HepG2 (cell line): Measurements from ENCODE around the gene HOXC12. TPM values are rescaled to one million over a fixed set of nuclear protein-coding genes. Genes with fewer than 3 reads are reported as not detected.

Experiments
- ADNP ChIP-seq: sonication (generic); formaldehyde crosslinking; IDR thresholded peaks from 2 replicates; pipeline ENCODE4 v1.4.0; 2020; ENCODE audit warnings: missing genetic modification reagents
- ARNTL ChIP-seq: sonication (generic); formaldehyde crosslinking; IDR thresholded peaks from 2 replicates; pipeline ENCODE4 v1.4.0; 2020; ENCODE audit warnings: mild to moderate bottlenecking, missing genetic modification reagents
- BCL6 ChIP-seq: IDR thresholded peaks from 2 replicates; pipeline ENCODE4 v1.6.1; 2016; ENCODE audit warnings: missing genetic modification reagents, missing compliant biosample characterization
- FOSL2 ChIP-seq: sonication (generic); formaldehyde crosslinking; IDR thresholded peaks from 2 replicates; pipeline ENCODE4 v1.4.0; 2020; ENCODE audit warnings: missing genetic modification reagents
- FOXO4 ChIP-seq: sonication (generic); formaldehyde crosslinking; conservative IDR thresholded peaks from 2 replicates; pipeline ENCODE4 v1.8.1; 2023; ENCODE audit warnings: missing genetic modification reagents
- GATAD2A ChIP-seq: IDR thresholded peaks from 2 replicates; pipeline ENCODE4 v1.6.1; 2016
- JUND ChIP-seq: sonication (generic); formaldehyde crosslinking; IDR thresholded peaks from 2 replicates; pipeline ENCODE4 v1.8.0; 2022; ENCODE audit warnings: mild to moderate bottlenecking, missing genetic modification reagents
- NCOA2 ChIP-seq: sonication (generic); formaldehyde crosslinking; IDR thresholded peaks from 2 replicates; pipeline ENCODE4 v1.8.0; 2022; ENCODE audit warnings: inconsistent platforms
- NCOR1 ChIP-seq: fragments of 200-600 bp; sonication (generic); IDR thresholded peaks from 2 replicates; pipeline ENCODE4 v1.7.0; 2017; ENCODE audit warnings: antibody characterized with exemption, low read length, borderline replicate concordance
- NR3C1 ChIP-seq: sonication (generic); formaldehyde crosslinking; IDR thresholded peaks from 2 replicates; pipeline ENCODE4 v1.4.0; 2020; ENCODE audit warnings: missing genetic modification reagents
- SKI ChIP-seq: fragments of 450-650 bp; IDR thresholded peaks from one replicate; pipeline ENCODE4 v1.6.1; 2018; ENCODE audit warnings: mild to moderate bottlenecking; ENCODE audit not compliant: partially characterized antibody
- SKIL ChIP-seq: sonication (generic); formaldehyde crosslinking; IDR thresholded peaks from 2 replicates; pipeline ENCODE4 v1.8.0; 2022; ENCODE audit warnings: missing genetic modification reagents, mild to moderate bottlenecking, moderate library complexity, borderline replicate concordance
- SMARCC2 ChIP-seq: fragments of 450-650 bp; IDR thresholded peaks from 2 replicates; pipeline ENCODE4 v1.6.1; 2017; ENCODE audit warnings: antibody characterized with exemption, mild to moderate bottlenecking
- TCF7 ChIP-seq: sonication (generic); IDR thresholded peaks from 2 replicates; pipeline ENCODE4 v1.6.1; 2016; ENCODE audit warnings: antibody characterized with exemption, low read depth
- ZBTB7A ChIP-seq: sonication (generic); formaldehyde crosslinking; IDR thresholded peaks from 2 replicates; pipeline ENCODE4 v1.8.0; 2022; ENCODE audit warnings: mild to moderate bottlenecking, missing genetic modification reagents
- ZNF207 ChIP-seq: fragments of 450-650 bp; IDR thresholded peaks from 2 replicates; pipeline ENCODE4 v1.6.1; 2016; ENCODE audit warnings: antibody characterized with exemption, borderline replicate concordance
- ZNF687 ChIP-seq: sonication (generic); formaldehyde crosslinking; IDR thresholded peaks from 2 replicates; pipeline ENCODE4 v1.5.1; 2020; ENCODE audit warnings: mild to moderate bottlenecking, missing genetic modification reagents, moderate library complexity
- ZNF784 ChIP-seq: sonication (generic); formaldehyde crosslinking; IDR thresholded peaks from 2 replicates; pipeline ENCODE4 v1.5.1; 2020; ENCODE audit warnings: missing genetic modification reagents, mild to moderate bottlenecking, borderline replicate concordance
- polyA plus RNA-seq, 8 experiments: library from polyadenylated mRNA; depleted of rRNA in 3 of 8; stranded (reverse) in 7 of 8; unstranded in 1 of 8; fragments of >200 nt; fragmentation: Illumina TruSeq in 4 of 8; extraction: Trizol in 4 of 8; gene quantifications; 2 replicates each; pipeline versions ENCODE4 v1.2.1 to v1.2.3, GENCODE V29; 2011 to 2016; ENCODE audit warnings: low read depth in 4 of 8, missing spikeins in 1 of 8, mixed read lengths in 1 of 8; ENCODE audit not compliant: insufficient read depth in 1 of 8
- total RNA-seq, 5 experiments: library from RNA; depleted of rRNA; stranded (reverse); fragments of >200 nt; fragmentation: Illumina TruSeq; extraction: Trizol; gene quantifications; 2 replicates each; pipeline ENCODE4 v1.2.3, GENCODE V29; 2016; ENCODE audit warnings: low read depth in 1 of 5
- TF ChIP-seq, protein P1 (sequence below): sonication (generic); formaldehyde crosslinking; IDR thresholded peaks from 2 replicates; pipeline ENCODE4 v1.4.0; 2020; ENCODE audit warnings: missing genetic modification reagents

The HOXC12 gene
- total and polyA plus RNA-seq, 2 of the 13 experiments (the other 11 are each of a cell fraction or from before 2014, with no cell fraction given), result not detected

GRCh38 chr12:53949631-53950436 lies 4.9 kb upstream of the HOXC12 start (continued):
- TF ChIP-seq ZBTB7A (CRISPR knock-in tag) (no peak), ZNF687 (CRISPR knock-in tag) (0 out of 2 replicates have a peak, but pooled peaks have one; percentile 10), TCF7 (peak; percentile 41; the same call in 1 of the 2 replicates), GATAD2A (CRISPR knock-in tag) (no peak), NR3C1 (CRISPR knock-in tag) (no peak), ARNTL (CRISPR knock-in tag) (no peak), BCL6 (CRISPR knock-in tag) (peak; percentile 57; the same call in 1 of the 2 replicates), ZNF207 (no peak), FOXO4 (CRISPR knock-in tag) (no peak), SMARCC2 (no peak), FOSL2 (CRISPR knock-in tag) (peak; percentile 16; the same call in 1 of the 2 replicates), SKI (peak; percentile 93), ZNF784 (CRISPR knock-in tag) (no peak), ADNP (CRISPR knock-in tag) (no peak), NCOA2 (CRISPR knock-in tag) (0 out of 2 replicates have a peak, but pooled peaks have one; percentile 19), NCOR1 (peak; percentile 39; the same call in 1 of the 2 replicates), SKIL (CRISPR knock-in tag) (peak; percentile 46; the same call in 1 of the 2 replicates), JUND (CRISPR knock-in tag) (no peak)
- TF ChIP-seq, protein P1, sequence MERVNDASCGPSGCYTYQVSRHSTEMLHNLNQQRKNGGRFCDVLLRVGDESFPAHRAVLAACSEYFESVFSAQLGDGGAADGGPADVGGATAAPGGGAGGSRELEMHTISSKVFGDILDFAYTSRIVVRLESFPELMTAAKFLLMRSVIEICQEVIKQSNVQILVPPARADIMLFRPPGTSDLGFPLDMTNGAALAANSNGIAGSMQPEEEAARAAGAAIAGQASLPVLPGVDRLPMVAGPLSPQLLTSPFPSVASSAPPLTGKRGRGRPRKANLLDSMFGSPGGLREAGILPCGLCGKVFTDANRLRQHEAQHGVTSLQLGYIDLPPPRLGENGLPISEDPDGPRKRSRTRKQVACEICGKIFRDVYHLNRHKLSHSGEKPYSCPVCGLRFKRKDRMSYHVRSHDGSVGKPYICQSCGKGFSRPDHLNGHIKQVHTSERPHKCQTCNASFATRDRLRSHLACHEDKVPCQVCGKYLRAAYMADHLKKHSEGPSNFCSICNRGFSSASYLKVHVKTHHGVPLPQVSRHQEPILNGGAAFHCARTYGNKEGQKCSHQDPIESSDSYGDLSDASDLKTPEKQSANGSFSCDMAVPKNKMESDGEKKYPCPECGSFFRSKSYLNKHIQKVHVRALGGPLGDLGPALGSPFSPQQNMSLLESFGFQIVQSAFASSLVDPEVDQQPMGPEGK (CRISPR knock-in tag), result peak; percentile 37; the same call in 1 of the 2 replicates
